ENCODE measurements around the gene VWDE.

DNA sequence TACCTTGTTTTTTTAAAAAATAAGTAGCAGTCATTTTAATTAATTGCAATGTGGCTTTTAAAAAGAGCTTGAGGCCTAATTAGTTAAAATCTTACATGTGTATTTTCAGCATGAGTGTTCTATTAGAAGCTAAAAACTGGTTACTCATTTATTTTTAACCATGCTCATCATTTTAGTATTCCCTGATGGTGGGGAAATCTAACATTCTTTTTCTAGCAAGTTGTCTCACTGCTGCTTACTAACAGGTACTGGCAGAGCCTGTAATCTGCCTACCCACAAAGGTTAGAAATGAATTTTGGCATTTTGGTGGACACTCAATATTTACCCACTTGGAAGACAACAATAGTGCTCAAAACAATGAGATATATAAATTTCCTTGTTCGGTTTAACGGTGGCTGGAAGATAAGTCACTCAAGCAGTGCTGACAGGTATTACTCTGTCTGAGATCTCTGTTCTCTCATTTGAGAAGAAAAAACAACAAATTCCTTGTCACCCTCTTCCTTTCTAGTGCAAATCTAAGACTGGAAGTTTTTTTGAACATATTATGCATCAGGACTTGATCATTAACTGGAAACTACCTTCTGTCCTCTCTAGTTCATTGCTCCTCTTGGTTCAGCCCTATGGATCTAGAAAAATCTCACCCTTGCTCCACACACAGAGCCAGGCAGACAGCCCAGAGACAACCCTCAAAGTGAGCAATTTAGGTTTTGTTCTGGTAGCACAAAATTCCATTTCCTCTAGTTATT is 83.3 kb downstream of the VWDE start:
- TF ChIP-seq, protein P1, sequence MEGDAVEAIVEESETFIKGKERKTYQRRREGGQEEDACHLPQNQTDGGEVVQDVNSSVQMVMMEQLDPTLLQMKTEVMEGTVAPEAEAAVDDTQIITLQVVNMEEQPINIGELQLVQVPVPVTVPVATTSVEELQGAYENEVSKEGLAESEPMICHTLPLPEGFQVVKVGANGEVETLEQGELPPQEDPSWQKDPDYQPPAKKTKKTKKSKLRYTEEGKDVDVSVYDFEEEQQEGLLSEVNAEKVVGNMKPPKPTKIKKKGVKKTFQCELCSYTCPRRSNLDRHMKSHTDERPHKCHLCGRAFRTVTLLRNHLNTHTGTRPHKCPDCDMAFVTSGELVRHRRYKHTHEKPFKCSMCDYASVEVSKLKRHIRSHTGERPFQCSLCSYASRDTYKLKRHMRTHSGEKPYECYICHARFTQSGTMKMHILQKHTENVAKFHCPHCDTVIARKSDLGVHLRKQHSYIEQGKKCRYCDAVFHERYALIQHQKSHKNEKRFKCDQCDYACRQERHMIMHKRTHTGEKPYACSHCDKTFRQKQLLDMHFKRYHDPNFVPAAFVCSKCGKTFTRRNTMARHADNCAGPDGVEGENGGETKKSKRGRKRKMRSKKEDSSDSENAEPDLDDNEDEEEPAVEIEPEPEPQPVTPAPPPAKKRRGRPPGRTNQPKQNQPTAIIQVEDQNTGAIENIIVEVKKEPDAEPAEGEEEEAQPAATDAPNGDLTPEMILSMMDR (IDR thresholded peaks at IDR 0.05): no peak
- no peak for TF ChIP-seq ZFX (IDR thresholded peaks at IDR 0.05; ENCODE audit: borderline replicate concordance)

All from 22Rv1 (cell line).